Measurements from ENCODE around the gene SBSN.

Gene SBSN

GRCh38 chr19:35528218-35529038 lies at the start of gene SBSN:
SBSN (minus strand) TSS chr19:35528311; CDS start chr19:35528281, 30 bp downstream.
- DNase-seq (ENCODE audit: low spot score): no peak

- no peak for DNase-seq (ENCODE audit: low spot score)
These were observed 43.4 kb upstream of the SBSN start for GRCh38 chr19:35571406-35571965.

GRCh38 chr19:35569281-35569781 lies 41.2 kb upstream of the SBSN start:
- DNase-seq (ENCODE audit: low spot score): no peak

GRCh38 chr19:35566738-35567137 lies 38.6 kb upstream of the SBSN start:
- no peak for DNase-seq (ENCODE audit: low spot score)

GRCh38 chr19:35565016-35565856 lies 37.1 kb upstream of the SBSN start:
- no peak for DNase-seq (ENCODE audit: low spot score)

- no peak for DNase-seq (ENCODE audit: low spot score)
These were observed 35.2 kb upstream of the SBSN start, which contains the start of gene ATP4A for GRCh38 chr19:35563207-35563829. ATP4A (minus strand) TSS chr19:35563658; CDS start chr19:35563629, 29 bp downstream.

- DNase-seq (ENCODE audit: low spot score): no peak
These were observed 34.7 kb upstream of the SBSN start for GRCh38 chr19:35562776-35563175.

GRCh38 chr19:35562336-35562735 lies 34.2 kb upstream of the SBSN start:
- DNase-seq (ENCODE audit: low spot score): no peak

- no peak for DNase-seq (ENCODE audit: low spot score)
These were observed 33.3 kb upstream of the SBSN start for GRCh38 chr19:35561436-35561835.

GRCh38 chr19:35560677-35561076 lies 32.6 kb upstream of the SBSN start:
- DNase-seq (ENCODE audit: low spot score): no peak

GRCh38 chr19:35560271-35560670 lies 32.2 kb upstream of the SBSN start:
- no peak for DNase-seq (ENCODE audit: low spot score)

GRCh38 chr19:35559781-35560180 lies 31.7 kb upstream of the SBSN start:
- DNase-seq (ENCODE audit: low spot score): no peak

GRCh38 chr19:35559281-35559659 lies 31.2 kb upstream of the SBSN start:
- no peak for DNase-seq (ENCODE audit: low spot score)

- DNase-seq (ENCODE audit: low spot score): no peak
These were observed 30.5 kb upstream of the SBSN start for GRCh38 chr19:35558400-35559280.

GRCh38 chr19:35557539-35558399 lies 29.7 kb upstream of the SBSN start:
- peak; percentile 86 for DNase-seq (ENCODE audit: low spot score)

- no peak for DNase-seq (ENCODE audit: low spot score)
These were observed 28.9 kb upstream of the SBSN start for GRCh38 chr19:35556846-35557538.

- no peak for DNase-seq (ENCODE audit: low spot score)
These were observed 28.0 kb upstream of the SBSN start for GRCh38 chr19:35556025-35556590.

- peak; percentile 90 for DNase-seq (ENCODE audit: low spot score)
These were observed 27.3 kb upstream of the SBSN start for GRCh38 chr19:35555301-35556005.
